A172 (cell line): ENCODE results near the gene GPR68. TPM values are rescaled to one million over a fixed set of nuclear protein-coding genes. Genes with fewer than 3 reads are reported as not detected.
"Not testable (repeated sequence)": the region's sequence is repeated elsewhere in the genome, so short reads cannot be mapped to it uniquely, and the experiment has no call there.

Experiments used
- DNase-seq: peaks from one replicate; pipeline ENCODE4 v3.0.0-alpha.2; 2015; ENCODE audit warnings: low spot score
- total RNA-seq: library from RNA; depleted of rRNA; stranded (reverse); fragments of >200 nt; shearing (Covaris generic); gene quantifications from 2 replicates; pipeline ENCODE4 v1.2.3, GENCODE V29; 2014

Gene GPR68
- total RNA-seq, 1 experiment from 2014 or later, result 0.98 TPM

DNA sequence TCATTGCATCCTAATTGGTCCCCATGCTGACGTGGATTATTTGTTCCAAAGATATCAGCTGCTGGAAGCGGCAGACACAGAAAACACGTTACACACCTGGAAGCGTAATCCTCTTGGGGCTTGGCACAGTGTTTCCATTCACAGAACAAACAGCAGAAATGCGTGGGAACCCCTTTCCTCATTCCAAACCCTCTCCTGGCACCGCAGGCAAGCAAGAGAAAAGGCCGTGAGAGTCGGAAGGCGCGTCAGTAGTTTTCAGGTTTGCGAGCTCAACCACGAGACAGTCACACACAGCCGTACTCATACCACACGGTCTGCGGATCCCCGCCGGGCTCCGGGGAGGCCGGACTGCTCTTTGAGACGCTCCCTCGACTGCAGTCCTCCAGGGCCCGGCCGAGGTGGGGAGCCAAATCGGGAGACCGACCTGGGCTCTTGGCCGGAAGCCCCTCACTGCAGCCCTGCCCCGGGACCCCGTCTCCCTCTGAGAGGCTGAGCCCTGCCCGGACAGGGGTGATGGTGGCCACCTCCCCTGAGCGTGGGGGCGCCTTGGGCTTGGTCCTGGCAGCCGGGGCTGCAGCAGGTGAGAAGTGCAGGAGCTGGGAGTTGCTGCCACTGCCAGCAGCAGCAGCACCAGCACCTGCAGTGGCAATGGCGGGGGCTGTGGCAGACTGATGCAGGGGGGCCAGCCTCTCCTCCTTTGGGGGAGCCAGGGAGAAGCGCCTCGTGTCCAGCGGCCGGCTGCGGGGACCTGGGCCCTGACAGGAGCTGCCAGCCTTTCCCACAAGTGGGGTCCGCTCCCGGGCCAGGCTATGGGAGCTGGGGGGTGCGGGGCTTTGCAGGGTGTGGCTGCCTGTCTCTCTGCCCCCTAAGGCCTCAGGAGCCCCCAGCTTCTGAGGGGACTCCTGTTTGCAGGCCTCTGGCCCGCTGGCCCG, 28.1 kb upstream of the GPR68 start:
- DNase-seq, result no peak

DNA sequence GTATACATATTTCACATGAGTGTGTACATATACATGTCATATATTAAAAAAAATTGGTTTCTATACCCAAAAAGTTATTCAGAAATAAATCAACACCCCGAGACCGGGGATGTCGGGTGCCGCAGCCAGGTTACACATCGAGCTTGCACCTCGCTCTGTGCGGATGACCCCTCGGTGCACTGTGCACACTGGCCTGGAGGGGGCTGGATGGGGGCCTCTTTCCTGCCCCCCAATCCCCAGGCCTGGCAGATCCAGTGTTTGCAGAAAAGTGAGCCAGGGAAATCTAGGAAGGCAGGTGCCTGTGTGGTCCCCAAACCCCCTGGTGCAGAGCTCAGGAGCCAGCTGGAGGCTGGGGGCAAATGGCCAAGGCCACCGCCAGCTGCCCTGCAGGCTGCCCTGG, 27.1 kb upstream of the GPR68 start:
- no peak for DNase-seq

DNA sequence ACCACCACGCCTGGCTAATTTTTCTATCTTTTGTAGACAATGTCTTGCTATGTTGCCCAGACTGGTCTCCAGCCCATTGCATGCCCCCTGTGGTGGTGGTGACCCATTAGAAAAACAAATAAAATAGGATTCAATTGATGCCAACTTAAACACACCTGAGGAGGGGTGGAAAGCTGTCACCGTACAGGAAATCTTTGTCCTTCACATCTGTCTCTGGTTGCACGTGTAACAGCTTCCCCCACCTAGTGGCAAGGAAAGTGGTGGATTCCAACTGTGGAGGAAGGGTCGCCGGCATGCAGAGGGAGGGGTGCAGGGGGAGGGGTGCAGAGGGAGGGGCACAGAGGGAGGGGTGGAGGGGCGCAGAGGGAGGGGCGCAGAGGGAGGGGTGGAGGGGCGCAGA, 26.1 kb upstream of the GPR68 start:
- no peak for DNase-seq

DNA sequence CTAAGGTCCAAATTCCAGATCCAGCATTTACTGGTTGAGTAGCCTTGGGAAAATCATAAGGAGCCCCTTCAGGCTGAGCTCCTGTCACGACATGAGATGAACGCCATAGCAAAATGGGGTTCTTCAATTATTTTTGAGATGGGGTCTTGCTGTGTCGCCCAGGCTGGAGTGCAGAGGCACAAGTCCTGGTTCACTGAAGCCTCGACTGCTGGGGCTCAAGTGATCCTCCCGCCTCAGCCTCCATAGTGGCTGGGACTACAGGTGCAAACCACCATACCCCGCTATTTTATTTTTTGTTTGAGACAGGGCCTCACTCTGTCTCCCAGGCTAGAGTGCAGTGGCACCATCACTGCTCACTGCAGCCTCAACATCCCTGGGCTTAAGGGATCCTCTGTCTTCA, 25.7 kb upstream of the GPR68 start:
- DNase-seq, result no peak

DNA sequence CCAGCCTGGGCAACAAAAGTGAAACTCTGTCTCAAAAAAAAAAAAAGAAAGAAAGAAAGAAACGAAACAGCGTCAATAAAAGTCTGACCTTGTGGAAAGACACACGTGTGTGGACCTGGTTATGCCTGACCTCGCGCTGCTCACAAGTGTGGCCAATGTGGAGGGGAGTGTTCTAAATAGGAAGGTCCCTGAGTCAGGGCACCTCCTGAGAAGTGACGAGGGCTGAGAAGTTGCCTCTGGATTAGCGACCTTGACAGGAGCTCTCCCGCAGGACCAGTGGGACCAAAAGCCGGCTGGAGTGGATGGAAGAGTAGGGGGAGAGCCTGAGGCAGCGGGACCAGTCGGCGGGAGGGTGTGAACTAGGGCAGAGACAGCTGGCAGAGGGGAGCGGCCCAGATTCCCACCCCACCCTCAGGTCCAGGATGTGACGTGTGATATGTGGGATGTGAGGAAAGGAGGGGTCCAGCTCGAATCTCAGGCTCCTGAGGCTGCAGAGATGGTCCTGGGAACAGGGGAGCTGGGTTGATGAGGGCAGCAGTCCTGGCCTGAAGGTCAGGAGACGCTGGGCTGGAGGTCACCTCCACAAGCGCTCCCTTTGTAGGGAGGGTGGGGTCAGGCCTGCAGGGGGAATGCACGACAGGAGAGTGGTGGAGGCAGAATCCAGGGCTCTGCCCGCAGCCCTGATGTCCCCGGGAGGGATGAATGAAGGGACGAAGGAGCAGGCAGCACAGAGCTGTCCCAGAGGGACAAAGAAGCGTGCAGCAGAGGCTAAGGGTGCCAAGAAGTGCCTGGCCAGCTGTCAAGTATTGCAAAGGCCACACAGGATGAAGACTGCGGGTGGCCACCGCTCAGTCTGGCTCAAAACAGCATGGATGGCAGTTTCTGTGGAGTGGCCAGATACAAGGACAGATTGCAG, 24.8 kb upstream of the GPR68 start:
- DNase-seq, result no peak

DNA sequence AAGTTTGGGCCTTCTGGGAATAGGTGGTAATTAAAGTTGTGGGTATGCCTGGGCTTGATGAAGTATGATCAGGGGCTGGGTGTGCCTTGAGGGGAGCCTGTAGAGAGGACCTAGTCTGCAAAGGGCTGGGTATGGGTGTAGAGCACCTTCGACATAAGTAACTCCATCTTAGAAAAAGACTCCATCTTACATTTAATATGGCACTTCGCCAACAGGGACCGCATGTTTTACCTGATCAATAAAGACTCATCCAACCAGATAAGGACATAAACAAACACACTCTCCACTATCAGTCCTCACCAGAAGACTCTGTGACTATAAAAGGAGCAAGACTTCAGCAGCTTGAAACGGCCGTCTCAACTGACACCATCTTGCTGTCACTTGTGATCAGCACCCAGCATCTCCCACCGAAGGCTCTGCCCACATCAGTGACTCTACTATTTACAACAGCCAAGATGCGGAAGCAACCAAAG, 23.5 kb upstream of the GPR68 start:
- no peak for DNase-seq

DNA sequence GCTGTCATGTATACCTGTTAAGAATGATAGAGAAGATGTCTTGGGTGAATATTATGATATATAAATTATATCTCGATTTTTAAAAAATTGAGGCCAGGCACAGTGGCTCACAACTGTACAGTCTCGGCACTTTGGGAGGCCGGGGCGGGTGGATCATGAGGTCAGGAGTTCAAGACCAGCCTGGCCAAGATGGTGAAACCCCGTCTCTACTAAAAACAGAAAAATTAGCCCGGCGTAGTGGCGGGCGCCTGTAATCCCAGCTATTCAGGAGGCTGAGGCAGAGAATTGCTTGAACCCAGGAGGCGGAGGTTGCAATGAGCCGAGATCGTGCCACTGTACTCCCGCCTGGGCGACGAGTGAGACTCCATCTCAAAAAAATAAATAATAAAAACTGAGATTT, 21.8 kb upstream of the GPR68 start:
- not testable (repeated sequence) for DNase-seq

DNA sequence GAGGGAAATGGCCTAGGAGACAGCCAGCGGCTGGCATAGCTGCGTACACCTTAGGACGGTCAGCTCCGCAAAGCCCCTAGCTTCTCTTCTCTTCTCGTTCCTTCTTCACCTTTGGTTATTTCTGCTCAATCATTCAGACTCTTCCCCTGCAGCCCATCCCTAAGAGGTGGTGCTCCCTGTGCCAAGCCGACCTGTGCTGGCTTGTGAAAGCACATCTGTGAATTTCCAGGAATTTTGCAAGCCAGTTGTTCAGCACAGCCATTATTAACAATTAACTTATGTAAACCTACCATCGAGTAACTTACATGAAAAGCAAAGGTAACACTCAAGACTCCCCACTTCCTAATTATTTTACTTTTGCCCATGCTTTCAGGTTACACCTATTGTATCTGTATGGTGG, 20.9 kb upstream of the GPR68 start:
- no peak for DNase-seq

DNA sequence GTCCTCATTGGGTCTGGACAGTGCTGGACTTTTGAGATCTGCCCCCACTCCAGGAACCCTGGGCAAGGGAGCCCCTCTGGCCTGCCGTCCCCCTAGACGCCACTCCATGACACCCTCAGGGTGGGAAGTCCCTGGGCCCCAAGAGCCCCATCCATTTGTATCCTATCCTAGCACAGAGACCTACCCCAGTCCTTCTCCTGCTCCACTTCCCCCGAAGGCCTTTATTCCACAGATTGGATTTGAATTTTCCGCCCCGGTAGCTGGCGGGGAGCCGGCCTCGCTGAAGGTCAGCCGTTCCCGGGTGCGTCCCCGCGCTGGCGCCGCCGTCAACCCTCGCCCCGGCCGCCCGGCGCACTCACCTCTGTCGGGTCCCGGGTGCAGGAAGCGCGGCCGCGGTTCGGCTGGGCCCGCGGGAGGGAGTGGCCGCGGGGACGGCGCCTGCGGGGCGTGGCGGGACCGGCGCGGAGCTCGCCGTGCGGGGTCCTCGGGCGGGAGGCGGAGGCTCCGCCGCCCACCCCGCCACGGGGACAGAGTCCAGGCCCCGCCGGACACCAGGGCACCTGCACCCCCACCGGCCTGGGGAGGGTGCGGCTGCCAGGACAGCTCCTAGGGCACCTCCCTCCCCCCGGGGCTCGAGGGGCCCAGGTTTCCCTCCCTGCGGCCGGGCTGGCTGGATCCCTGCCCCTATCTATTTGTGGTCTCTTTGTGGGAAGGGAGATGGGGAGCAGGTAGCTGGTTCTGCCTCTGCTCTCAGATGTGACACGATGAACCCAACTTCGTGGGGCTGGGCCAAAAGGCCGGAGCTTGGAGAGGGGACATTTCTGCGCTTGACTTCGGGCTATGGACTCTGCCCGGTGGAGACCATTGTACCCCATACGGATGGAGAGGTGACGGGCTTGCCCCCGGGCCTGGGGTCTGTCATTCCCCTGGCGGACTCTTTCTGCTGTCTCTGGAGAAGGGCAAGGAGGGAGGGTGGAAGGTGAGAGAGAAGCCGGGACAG, 19.9 kb upstream of the GPR68 start:
- DNase-seq, result no peak

DNA sequence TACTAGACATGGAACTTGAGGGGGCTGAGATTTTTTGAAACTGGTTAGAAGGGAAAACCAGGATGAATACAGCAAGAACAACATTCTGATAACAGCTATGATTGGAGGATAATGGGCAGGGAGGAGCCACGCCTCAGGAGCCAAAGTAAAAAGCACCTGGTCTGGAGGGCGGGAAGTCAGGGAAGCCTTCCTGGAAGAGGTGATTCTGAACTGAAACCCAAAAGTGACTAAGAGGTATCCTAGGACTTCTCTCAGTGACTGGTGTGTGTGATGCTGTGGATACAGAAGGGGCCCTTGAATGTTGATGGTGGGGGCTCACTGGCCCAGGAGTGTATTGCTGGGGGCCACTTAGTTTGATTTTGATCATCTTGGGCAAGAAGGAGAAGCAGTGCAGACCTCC, 18.8 kb upstream of the GPR68 start:
- DNase-seq, result no peak

DNA sequence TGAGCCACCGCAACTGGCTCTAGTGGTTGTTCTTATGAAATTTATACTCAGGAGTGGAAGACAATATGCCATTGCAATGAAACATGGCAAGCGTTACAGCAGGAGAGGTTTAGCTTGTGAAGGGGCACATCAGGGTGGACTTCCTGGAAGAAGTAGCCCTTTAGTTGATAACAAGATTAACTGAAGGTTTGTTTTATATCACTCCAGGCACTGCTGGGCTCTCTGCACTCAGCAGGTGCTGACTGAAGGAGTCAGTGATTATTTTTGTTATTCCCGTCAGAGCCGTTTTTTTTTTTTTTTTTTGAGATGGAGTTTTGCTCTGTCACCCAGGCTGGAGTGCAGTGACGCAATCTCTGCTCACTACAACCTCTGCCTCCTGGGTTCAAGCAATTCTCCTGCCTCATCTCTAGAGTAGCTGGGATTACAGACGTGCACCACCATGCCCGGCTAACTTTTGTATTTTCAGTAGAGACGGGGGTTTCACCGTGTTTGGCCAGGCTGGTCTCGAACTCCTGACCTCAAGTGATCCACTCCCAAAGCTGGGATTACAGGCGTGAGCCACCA, 17.6 kb upstream of the GPR68 start:
- DNase-seq, result no peak

DNA sequence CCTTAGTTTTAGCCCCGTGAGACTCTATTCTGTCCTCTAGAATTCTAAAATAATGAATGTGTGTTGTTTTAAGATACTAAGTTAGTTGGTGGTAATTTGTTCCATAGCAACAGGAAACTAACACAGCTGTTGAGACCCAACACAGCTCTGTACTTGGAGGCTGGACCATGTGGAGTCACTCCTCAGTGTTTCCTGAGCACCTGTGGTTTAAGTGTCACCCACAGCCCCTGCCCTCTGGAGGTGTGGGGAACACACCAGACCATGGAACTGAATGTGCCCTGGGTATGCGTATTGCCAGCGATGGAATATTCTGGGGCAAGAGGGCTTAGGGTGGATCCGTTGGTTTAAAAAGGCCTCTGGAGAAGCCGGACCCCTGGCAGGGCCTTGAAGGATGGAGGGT, 16.6 kb upstream of the GPR68 start:
- no peak for DNase-seq

DNA sequence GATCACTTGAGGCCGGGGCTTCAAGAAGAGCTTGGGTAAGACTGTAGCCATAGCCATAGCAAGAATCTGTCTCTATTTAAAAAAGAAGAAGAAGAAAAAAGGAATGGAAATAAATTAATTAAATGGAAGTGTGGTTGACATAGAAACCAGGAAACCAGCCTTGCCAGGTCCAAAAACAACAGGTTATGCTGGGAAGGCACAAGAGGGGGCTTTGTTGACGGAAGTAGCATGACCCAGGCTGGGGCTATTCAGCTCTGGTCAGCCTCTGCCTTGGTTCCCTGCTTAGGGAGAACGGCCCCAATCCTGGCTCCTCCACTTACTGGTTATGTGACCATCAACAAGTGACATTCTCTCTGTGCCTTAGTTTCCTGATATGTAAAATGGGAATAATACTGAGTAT, 14.4 kb upstream of the GPR68 start:
- no peak for DNase-seq

DNA sequence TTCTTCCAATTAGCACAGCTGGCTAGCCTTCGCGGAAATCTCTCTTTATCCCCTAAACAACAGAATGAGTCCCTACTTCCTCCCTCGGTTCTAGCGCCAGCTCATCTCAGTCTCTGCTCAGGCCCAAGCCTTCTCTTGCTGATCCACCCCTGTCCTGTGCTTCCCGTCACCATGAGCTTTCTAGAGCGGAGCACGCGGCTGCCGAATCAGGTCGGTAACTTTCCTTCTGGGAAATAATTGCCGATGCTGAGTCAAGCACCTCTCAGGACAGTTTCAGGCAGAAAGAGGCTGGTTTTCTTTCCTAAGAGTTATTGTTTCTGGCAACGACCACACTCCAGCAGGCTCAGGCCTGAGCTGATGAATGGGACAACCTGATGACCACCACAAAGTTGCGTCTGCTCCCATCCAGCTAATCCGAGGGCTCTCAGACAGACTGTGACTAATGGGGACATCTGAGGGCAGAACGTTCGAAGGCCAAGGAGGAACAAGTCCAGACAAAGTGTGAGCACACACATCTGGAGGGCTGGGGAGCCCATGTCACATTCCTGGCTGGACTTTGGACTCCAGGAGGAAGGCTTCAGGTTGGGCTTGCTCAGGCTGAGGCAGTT, 13.6 kb upstream of the GPR68 start:
- DNase-seq, result peak; percentile 47

DNA sequence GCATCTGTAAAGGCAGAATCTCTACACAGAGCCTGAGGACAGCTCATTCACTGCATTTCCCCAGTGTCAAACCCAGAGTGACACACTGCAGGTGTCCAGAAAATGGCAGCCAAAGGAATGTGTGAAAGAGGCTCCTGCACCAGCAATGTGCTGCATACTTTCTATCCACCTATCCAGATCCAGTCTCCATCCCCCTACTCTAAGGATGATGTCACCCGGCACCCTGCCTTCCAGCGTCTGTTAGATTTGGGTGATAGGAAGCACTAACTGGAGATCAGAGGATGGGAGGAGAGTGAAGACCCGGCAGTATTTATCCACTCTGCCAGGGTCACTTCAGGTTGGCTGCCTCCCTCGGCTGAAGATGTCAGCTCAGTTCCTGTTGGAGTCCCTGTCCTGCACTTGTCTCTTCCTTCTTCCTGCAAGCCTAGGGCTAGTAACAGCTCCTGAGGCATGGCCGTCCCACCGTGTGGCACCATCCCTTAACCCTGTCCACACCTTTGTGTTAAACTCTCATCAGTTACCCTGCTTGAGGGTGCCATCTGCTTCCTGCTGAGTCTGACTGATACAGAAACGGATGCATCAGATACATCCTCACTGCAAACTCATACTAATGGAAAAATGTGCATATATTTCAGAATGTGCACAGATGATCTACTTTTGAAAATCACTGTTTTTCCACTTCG, 13.0 kb upstream of the GPR68 start:
- peak; percentile 17 for DNase-seq

DNA sequence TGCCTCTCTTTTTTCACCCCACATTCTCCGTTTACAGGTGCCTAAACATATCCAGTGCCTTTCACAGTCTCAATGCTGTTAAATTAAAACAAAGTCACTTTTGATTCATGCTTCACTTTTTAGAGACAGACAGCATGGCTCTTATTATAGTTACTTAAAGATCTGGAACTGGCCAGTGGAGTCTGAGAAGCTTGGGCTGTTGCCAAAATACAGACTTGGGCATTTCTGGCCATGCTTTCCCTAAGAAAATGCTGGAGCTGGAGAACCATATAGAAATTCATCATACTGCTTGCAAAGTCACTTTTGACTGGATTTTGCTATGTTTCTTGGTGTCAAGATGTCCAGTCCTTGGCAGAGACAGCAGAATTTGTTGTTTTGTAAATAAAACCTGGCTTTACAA, 12.2 kb upstream of the GPR68 start:
- DNase-seq, result no peak

DNA sequence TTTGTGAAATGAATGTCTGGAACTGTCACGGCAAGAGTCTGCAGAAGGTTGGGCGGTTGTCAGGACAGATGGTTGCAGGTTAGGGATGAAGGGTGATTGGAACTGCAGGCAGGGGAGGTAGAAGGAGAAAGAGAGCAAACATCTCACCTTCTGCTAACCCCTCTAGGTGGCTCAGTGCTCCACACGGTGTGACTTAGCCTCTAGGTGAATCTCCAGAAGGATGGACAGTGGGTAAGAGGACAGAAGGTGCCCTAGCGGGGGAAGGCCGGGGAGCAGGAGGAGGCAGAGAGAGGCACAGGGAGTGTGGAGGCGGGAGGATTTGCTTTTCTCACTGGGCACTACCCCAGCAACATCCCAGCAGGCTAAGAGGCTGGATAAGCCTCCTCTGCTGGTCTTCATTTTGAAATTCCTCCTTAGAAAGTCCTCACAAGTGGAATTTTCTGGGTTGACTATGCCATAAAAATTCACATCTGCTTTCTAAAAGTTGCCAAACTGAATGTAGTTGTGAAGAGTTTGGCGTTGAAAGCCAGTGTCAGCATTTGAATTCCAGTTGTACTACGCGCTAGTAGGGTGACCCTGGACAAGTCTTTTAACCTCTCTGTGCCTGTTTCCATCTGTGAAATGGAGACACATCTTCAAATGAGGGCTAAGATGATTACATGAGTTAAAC, 10.7 kb upstream of the GPR68 start:
- no peak for DNase-seq

DNA sequence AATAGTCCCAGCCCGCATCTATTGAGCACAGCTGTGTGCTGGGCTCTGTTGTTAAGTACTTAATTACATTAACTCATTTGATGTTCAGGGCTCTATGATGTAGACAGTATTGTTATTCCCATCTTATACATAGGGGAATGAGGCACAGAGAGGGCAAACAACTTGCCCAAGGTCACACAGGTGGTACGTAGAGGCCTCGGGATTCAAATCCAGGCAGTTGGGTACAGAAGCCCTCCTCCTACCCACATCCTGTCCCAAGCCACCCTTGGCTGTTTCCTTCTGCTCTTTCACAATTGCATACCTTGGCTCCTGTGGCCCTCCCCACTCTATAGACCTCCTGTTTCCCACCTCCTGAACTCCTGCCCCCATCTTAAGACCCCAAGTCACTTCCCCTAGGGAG, 10.0 kb upstream of the GPR68 start:
- no peak for DNase-seq

DNA sequence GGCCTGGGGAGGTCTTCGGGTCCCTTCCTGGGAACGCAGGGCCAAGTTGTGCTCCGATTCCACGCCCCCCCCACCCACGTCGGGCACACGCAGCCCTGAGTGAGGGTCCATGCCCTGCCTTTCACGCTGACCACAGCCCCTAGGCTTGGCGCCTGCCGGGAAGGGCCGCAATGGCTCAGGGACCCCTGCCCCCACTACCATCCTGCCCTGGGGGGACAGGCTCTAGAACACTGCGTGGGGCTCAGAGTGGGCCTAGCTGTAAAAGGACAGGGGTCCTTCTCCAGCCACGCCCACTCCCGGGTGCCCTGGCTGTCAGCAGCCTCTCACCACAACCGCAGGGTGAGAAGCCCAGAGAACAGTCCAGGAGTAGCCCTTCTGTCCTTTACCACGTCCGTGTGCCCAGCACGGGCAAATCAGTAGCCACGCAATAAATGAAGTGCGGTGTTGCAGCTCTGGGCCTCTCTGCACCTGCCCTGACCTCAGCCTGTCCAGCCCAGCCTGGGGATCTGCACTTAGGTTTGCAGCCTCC, 9.4 kb upstream of the GPR68 start:
- no peak for DNase-seq
